Measurements from ENCODE around the gene ICE2.

DNA sequence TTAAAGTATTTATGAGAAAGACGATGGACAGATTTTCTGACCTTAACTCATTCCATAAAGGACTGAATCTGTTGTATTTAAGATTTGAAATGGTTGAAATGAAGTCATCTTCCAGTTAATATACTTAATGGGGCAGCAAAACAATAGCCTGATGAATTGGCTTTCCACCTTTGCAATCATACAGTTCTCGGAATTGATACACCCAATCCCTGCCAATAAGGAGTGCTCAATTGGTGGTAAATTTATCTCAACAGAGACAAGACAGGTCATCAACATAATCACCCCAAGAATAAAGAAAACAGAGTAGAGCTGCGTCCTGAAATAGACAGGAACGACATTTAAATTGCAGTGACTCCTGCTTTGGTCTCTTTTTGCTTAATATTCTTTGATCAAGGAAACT lies 92.3 kb downstream of the ICE2 start:
- no peak for TF ChIP-seq NRF1 (IDR thresholded peaks at IDR 0.05; ENCODE audit: low read depth, low read length)
- TF ChIP-seq, protein P1, sequence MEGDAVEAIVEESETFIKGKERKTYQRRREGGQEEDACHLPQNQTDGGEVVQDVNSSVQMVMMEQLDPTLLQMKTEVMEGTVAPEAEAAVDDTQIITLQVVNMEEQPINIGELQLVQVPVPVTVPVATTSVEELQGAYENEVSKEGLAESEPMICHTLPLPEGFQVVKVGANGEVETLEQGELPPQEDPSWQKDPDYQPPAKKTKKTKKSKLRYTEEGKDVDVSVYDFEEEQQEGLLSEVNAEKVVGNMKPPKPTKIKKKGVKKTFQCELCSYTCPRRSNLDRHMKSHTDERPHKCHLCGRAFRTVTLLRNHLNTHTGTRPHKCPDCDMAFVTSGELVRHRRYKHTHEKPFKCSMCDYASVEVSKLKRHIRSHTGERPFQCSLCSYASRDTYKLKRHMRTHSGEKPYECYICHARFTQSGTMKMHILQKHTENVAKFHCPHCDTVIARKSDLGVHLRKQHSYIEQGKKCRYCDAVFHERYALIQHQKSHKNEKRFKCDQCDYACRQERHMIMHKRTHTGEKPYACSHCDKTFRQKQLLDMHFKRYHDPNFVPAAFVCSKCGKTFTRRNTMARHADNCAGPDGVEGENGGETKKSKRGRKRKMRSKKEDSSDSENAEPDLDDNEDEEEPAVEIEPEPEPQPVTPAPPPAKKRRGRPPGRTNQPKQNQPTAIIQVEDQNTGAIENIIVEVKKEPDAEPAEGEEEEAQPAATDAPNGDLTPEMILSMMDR (IDR thresholded peaks at IDR 0.05): no peak
- TF ChIP-seq FOXJ3 (CRISPR knock-in tag; IDR thresholded peaks at IDR 0.05): no peak
- TF ChIP-seq FOXM1 (IDR thresholded peaks at IDR 0.05; ENCODE audit: low read depth): no peak
